Testis (tissue), 3 donors: ENCODE results near the gene ARHGEF7. TPM values are rescaled to one million over a fixed set of nuclear protein-coding genes. Genes with fewer than 3 reads are reported as not detected.
"Not testable (repeated sequence)": the region's sequence is repeated elsewhere in the genome, so short reads cannot be mapped to it uniquely, and the experiment has no call there.

Source experiments
- DNase-seq: peaks from one replicate; pipeline ENCODE4 v3.0.0-alpha.2; 2019
- H3K27ac ChIP-seq, 2 donors: fragments of 200-600 bp; sonication (generic); one replicate each; pipeline ENCODE4 v1.5.1; 2019
- H3K27me3 ChIP-seq: fragments of 200-600 bp; sonication (generic); one replicate; pipeline ENCODE4 v1.5.1; 2019
- H3K36me3 ChIP-seq: fragments of 200-600 bp; sonication (generic); one replicate; pipeline ENCODE4 v1.5.1; 2017; ENCODE audit warnings: low read depth; ENCODE audit errors: missing control alignments
- H3K4me1 ChIP-seq: fragments of 200-600 bp; sonication (generic); one replicate; pipeline ENCODE4 v1.5.1; 2019
- H3K4me3 ChIP-seq, 2 donors: fragments of 200-600 bp; sonication (generic); one replicate each; pipeline ENCODE4 v1.5.1; 2017 to 2019
- H3K9me3 ChIP-seq: fragments of 200-600 bp; sonication (generic); one replicate; pipeline ENCODE4 v1.5.1; 2017
- POLR2A ChIP-seq: fragments of 450-650 bp; IDR thresholded peaks from one replicate; pipeline ENCODE4 v1.6.1; 2017; ENCODE audit warnings: antibody characterized with exemption, mild to moderate bottlenecking, moderate library complexity
- WGBS, 2 donors: methylation state at CpG; one replicate each; pipeline ENCODE4 v1.1.5; 2018; 5-methylcytosine and 5-hydroxymethylcytosine counted together
- intact Hi-C: fragments of 100-400 bp; cut with DNase I; formaldehyde crosslinking; loops from one replicate; pipeline ENCODE4 v1.15.1; 2023; ENCODE audit warnings: low total_unique reads
- polyA plus RNA-seq: library from polyadenylated mRNA; stranded (reverse); fragments of 350-450 nt; fragmentation: Illumina TruSeq; extraction: RNeasy Lipid Tissue Mini Kit (QIAGEN cat#74804); gene quantifications from one replicate; pipeline ENCODE4 v1.2.3, GENCODE V29; 2014; ENCODE audit warnings: low read depth, low replicate concordance; ENCODE audit not compliant: insufficient read depth
- total RNA-seq, 2 donors: library from RNA; depleted of rRNA; stranded (reverse); fragments of >200 nt; gene quantifications; one replicate each; pipeline ENCODE4 v1.2.3, GENCODE V29; 2016
- TF ChIP-seq, protein P1 (sequence below), 3 experiments: fragments of 450-650 bp in 2 of 3; fragments of 200-600 bp in 1 of 3; sonication (generic) in 1 of 3; IDR thresholded peaks; one replicate each; pipeline ENCODE4 v1.5.1; 2016 to 2019; ENCODE audit warnings: antibody characterized with exemption in 3 of 3, mild to moderate bottlenecking in 2 of 3, moderate library complexity in 1 of 3

Gene ARHGEF7
- total and polyA plus RNA-seq, 3 donors from 2014 or later: 73.6 to 136 (median 118) TPM

DNA sequence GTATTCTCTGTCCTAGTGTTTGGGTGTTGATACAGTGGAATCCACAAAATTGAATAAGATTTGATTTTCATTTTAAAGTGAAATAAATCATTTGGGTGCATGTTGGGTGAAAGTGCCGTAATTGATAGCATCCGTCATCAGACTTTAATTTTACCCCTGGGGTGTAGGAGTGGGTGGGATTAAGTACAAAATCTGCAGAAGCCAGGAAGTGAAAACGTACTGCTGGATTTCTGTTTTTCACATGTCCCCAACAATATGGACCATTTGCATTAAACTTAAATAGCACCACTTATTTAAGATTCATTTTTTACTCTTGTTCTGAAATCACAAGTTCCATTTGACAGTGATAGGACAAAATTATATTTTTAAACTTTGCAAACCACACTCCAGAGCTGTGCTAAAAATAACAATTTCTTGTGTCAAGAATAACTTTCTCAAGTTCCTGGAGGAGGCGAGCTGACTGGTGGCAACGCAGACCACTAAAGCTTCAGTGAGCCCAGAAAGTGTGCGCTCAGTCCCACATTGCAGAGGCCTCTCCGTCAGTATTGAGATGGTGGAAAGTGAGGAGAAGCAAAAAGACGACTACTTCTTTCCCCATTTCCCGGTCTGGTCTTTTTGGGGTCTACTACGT, 71.3 kb downstream of the ARHGEF7 start:
- peak overlapping the region; percentile 13 to 65 for H3K27ac ChIP-seq
- TF ChIP-seq, protein P1, sequence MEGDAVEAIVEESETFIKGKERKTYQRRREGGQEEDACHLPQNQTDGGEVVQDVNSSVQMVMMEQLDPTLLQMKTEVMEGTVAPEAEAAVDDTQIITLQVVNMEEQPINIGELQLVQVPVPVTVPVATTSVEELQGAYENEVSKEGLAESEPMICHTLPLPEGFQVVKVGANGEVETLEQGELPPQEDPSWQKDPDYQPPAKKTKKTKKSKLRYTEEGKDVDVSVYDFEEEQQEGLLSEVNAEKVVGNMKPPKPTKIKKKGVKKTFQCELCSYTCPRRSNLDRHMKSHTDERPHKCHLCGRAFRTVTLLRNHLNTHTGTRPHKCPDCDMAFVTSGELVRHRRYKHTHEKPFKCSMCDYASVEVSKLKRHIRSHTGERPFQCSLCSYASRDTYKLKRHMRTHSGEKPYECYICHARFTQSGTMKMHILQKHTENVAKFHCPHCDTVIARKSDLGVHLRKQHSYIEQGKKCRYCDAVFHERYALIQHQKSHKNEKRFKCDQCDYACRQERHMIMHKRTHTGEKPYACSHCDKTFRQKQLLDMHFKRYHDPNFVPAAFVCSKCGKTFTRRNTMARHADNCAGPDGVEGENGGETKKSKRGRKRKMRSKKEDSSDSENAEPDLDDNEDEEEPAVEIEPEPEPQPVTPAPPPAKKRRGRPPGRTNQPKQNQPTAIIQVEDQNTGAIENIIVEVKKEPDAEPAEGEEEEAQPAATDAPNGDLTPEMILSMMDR (IDR thresholded peaks at IDR 0.05): no peak
- no peak for TF ChIP-seq POLR2A

GRCh38 chr13:111187960-111188541, 72.9 kb downstream of the ARHGEF7 start:
- peaks cover 15% of the 10 kb centered on the region for H3K4me1 ChIP-seq
- no peak for DNase-seq

More for the DNA sequence above, 71.3 kb downstream of the ARHGEF7 start:
- Histone ChIP-seq H3K4me3 (no peak overlapping the region), H3K9me3 (no peaks in the 10 kb centered on the region), H3K27me3 (no peaks in the 10 kb centered on the region), H3K4me1 (peaks cover 15% of the 10 kb centered on the region), H3K36me3 (no peaks in the 10 kb centered on the region)
- WGBS, 2 donors: 70 to 77% methylated on average over 10 of the region's 10 CpGs
- intact Hi-C loops: no loop called here
- DNase-seq: no peak

DNA sequence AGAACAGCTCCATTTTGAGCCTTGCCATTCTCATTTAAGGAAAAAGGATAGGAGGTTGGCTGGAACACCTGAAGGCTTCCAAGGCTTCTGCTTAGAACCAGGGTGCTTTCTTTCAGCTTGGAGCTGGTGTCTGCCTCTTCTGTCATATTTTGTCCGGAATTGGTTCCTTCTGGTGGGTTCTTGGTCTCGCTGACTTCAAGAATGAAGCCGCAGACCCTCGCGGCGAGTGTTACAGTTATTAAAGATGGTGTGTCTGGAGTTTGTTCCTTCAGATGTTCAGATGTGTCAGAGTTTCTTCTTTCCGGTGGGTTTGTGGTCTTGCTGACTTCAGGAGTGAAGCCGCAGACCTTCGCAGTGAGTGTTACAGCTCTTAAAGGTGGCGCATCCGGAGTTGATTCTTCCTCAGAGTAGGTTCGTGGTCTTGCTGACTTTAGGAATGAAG, 74.0 kb downstream of the ARHGEF7 start:
- peaks cover 14% of the 10 kb centered on the region for H3K4me1 ChIP-seq
- peak overlapping the region in 1 of 2 donors; percentile 65 for H3K27ac ChIP-seq
- H3K4me3 ChIP-seq, intact Hi-C loops, H3K36me3 ChIP-seq, H3K27me3 ChIP-seq, DNase-seq, H3K9me3 ChIP-seq: not testable (repeated sequence)
- WGBS, 2 donors: 95 to 99% methylated on average over 12 of the region's 12 CpGs

More at GRCh38 chr13:111187960-111188541, 72.9 kb downstream of the ARHGEF7 start:
- H3K36me3 ChIP-seq: no peaks in the 10 kb centered on the region
- TF ChIP-seq, protein P1 (IDR thresholded peaks at IDR 0.05): no peak
- TF ChIP-seq POLR2A: no peak
- H3K27me3 ChIP-seq: no peaks in the 10 kb centered on the region
- no peak overlapping the region for H3K4me3 ChIP-seq
- H3K9me3 ChIP-seq: no peaks in the 10 kb centered on the region
- 39 to 46% methylated on average over 5 to 11 of the region's 11 CpGs for WGBS, 2 donors
- intact Hi-C loops: no loop called here
- H3K27ac ChIP-seq: peak overlapping the region; percentile 13 to 65

GRCh38 chr13:111189516-111189915, 74.4 kb downstream of the ARHGEF7 start:
- DNase-seq, H3K36me3 ChIP-seq, intact Hi-C loops, H3K27ac ChIP-seq, H3K4me3 ChIP-seq, H3K4me1 ChIP-seq, H3K27me3 ChIP-seq, H3K9me3 ChIP-seq: not testable (repeated sequence)
- WGBS, 2 donors: 91 to 96% methylated on average over 9 of the region's 9 CpGs

- H3K36me3 ChIP-seq, H3K27ac ChIP-seq, H3K4me1 ChIP-seq, DNase-seq, H3K4me3 ChIP-seq, intact Hi-C loops, H3K9me3 ChIP-seq, H3K27me3 ChIP-seq: not testable (repeated sequence)
- WGBS, 2 donors: 88 to 91% methylated on average over 5 of the region's 5 CpGs
These were observed 78.1 kb downstream of the ARHGEF7 start for GRCh38 chr13:111193223-111193622.

DNA sequence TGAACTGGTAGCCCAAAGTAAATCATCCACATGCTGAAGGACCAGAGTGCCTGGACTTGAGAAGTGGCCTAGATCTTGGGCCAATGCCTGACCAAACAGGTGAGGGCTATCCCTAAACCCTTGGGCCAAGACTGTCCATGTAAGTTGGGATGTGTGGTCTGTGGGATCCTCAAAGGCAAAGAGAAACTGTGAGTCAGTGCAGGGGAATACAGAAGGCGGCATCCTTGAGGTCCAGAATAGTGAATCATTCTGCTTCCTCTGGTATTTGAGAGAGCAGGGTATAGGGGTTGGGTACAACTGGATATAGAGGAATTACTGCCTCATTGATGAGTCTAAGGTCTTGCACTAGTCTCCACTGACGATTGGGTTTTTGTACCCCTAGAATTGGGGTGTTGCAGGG, 79.5 kb downstream of the ARHGEF7 start:
- WGBS, 2 donors: 87 to 95% methylated on average over 2 of the region's 2 CpGs
- intact Hi-C loops, H3K27ac ChIP-seq, H3K27me3 ChIP-seq, H3K4me3 ChIP-seq, H3K4me1 ChIP-seq, DNase-seq, H3K36me3 ChIP-seq, H3K9me3 ChIP-seq: not testable (repeated sequence)

DNA sequence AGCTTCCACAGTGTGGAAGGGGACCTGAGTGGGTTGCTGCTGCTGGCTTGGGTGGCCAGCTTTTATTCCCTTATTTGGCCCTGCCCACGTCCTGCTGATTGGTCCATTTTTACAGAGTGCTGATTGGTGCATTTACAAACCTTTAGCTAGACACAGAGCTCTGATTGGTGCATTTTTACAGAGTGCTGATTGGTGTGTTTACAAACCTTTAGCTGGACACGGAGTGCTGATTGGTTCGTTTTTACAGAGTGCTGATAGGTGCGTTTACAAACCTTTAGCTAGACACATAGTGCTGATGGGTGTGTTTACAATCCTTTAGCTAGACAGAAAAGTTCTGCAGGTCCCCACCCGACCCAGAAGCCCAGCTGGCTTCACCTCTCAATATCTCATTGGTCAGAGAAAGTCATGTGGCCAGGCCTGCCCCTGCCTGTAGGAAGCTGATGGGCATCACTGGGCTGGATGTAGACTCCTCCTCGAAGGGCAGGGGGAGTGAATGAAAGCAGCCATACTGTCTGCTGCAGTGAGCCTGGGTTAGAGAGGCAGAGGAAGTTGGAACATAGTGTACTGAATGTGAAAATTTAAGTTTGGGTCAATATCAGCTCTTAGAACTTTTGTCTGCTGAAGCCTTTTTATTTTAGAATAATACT, 83.7 kb downstream of the ARHGEF7 start:
- WGBS, 2 donors: 87 to 89% methylated on average over 6 of the region's 6 CpGs
- H3K36me3 ChIP-seq, H3K4me3 ChIP-seq, H3K9me3 ChIP-seq, intact Hi-C loops, H3K27ac ChIP-seq, H3K27me3 ChIP-seq, DNase-seq: not testable (repeated sequence)
- peaks cover 18% of the 10 kb centered on the region for H3K4me1 ChIP-seq
